AG09309 (cell line): ENCODE results near the gene PRKG1.

ENCODE experiments used
- DNase-seq: peaks from one replicate; pipeline ENCODE4 v3.0.0-alpha.2; 2010; ENCODE audit warnings: low read depth
- H3K4me3 ChIP-seq: 2 replicates; pipeline ENCODE4 v1.5.1; 2011; ENCODE audit warnings: mild to moderate bottlenecking, low read depth, low read length, moderate library complexity; ENCODE audit not compliant: control insufficient read depth
- TF ChIP-seq, protein P1 (sequence below): IDR thresholded peaks from 2 replicates; pipeline ENCODE4 v1.5.1; 2011; ENCODE audit warnings: mild to moderate bottlenecking, low read depth, low read length, inconsistent platforms; ENCODE audit not compliant: insufficient read depth, control insufficient read depth; ENCODE audit errors: missing control alignments

PRKG1 gene

DNA sequence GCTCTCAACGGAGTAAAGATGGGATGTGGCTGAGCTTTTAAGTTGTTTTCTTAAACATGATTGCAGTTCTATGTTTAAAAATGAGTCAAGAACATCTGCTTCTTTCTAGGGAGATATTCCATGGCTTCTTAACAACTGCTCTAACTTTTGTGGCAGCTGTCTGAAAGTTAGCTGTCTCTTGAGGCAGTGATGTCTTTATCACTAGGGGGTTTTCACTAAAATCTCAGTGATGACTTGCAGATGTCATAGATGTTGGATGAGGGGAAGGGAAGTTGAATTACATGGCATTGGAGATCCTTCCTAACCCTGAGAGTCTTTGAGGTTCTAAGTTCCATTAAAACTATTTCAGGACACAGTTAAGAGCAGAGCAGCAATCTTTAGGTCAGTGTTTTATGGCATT lies 43.5 kb downstream of the PRKG1 start:
- TF ChIP-seq, protein P1, sequence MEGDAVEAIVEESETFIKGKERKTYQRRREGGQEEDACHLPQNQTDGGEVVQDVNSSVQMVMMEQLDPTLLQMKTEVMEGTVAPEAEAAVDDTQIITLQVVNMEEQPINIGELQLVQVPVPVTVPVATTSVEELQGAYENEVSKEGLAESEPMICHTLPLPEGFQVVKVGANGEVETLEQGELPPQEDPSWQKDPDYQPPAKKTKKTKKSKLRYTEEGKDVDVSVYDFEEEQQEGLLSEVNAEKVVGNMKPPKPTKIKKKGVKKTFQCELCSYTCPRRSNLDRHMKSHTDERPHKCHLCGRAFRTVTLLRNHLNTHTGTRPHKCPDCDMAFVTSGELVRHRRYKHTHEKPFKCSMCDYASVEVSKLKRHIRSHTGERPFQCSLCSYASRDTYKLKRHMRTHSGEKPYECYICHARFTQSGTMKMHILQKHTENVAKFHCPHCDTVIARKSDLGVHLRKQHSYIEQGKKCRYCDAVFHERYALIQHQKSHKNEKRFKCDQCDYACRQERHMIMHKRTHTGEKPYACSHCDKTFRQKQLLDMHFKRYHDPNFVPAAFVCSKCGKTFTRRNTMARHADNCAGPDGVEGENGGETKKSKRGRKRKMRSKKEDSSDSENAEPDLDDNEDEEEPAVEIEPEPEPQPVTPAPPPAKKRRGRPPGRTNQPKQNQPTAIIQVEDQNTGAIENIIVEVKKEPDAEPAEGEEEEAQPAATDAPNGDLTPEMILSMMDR: no peak
- no peak for DNase-seq
- H3K4me3 ChIP-seq: no peak overlapping the region

GRCh38 chr10:51119441-51119840 lies 45.2 kb downstream of the PRKG1 start:
- H3K4me3 ChIP-seq: no peak overlapping the region
- TF ChIP-seq, protein P1: no peak
- DNase-seq: no peak

DNA sequence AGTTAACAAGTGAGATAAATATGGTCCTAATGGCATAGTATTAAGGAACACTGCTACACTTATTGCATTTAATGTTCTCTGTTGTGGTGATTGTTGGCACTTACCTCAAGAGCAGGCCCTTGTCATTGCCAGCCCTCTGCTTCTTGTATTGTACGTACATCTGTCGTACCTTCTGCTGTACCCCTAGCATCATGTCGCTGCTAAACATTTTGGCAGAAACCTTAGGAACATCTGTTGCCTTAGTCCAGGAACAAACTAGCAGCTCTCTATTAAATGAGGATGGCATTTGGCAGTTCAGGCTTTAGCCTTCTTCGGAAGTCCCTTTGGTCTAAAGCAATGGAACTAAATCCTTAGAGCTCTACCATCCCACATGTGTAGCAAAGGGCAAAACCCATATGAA lies 47.6 kb downstream of the PRKG1 start:
- H3K4me3 ChIP-seq: no peak overlapping the region
- TF ChIP-seq, protein P1: no peak
- DNase-seq: no peak

GRCh38 chr10:51124852-51125251 lies 50.6 kb downstream of the PRKG1 start:
- no peak overlapping the region for H3K4me3 ChIP-seq
- TF ChIP-seq, protein P1: no peak
- no peak for DNase-seq

- TF ChIP-seq, protein P1: no peak
- H3K4me3 ChIP-seq: no peak overlapping the region
- DNase-seq: no peak
These were observed 51.2 kb downstream of the PRKG1 start for GRCh38 chr10:51125518-51125917.

GRCh38 chr10:51129946-51130544 lies 55.8 kb downstream of the PRKG1 start:
- TF ChIP-seq, protein P1: no peak
- H3K4me3 ChIP-seq: no peak overlapping the region
- DNase-seq: no peak
